Epithelial cell of esophagus (primary cell): Measurements from ENCODE around the gene CBARP.

ENCODE experiments used
- DNase-seq: peaks from one replicate; pipeline ENCODE4 v3.0.0; 2010; ENCODE audit warnings: low read depth
- H3K4me3 ChIP-seq: 2 replicates; pipeline ENCODE4 v1.5.1; 2011; ENCODE audit warnings: mild to moderate bottlenecking, low read length, control low read depth
- CTCF ChIP-seq: IDR thresholded peaks from 2 replicates; pipeline ENCODE4 v1.5.1; 2011; ENCODE audit warnings: low read depth, mild to moderate bottlenecking, low read length, control low read depth, inconsistent platforms; ENCODE audit not compliant: insufficient read depth; ENCODE audit errors: missing control alignments

Gene CBARP

GRCh38 chr19:1278713-1279660, 41.2 kb upstream of the CBARP start:
- no peak for DNase-seq
- TF ChIP-seq CTCF: no peak
- no peak overlapping the region for H3K4me3 ChIP-seq

DNA sequence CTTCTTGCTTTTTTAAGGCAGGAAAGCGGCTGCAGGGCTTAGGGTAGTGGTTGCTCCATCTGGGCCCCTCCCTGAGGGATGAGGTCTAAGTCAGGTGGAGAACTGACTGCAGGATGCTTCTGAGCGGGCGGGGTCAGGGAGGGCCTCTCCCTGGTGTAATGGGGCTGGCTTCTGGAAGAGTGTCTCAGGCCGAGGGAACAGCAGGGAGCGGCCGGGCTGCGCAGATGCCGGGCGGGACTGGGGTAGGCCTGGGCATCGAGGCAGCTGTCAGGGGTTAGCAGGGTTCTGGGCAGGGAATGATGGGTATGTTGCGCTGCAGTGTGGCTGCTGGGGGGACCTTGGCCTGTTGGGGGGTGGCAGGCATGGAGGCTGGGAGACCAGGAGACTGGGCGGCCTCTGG, 40.3 kb upstream of the CBARP start:
- no peak for DNase-seq

DNA sequence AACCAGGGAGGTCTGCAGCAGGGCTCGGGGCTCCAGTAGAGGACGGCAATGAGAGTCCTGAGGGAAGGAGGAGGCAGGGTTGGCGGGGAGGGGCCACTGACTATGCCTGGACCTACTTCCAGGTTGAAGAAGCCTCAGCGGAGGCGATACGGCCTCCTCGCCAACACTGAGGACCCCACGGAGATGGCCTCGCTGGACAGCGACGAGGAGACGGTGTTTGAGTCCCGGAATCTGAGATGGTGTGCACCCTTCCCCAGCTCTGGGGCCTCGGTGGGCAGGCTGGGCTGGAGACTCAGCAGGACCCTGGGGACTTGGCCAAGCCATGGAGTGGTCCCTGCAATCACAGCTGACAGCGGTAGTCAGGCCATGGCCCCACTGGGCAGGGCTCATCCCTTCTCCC, 39.3 kb upstream of the CBARP start:
- H3K4me3 ChIP-seq: no peak overlapping the region
- TF ChIP-seq CTCF: no peak
- DNase-seq: no peak

More for the DNA sequence above, 40.3 kb upstream of the CBARP start:
- no peak for TF ChIP-seq CTCF
- H3K4me3 ChIP-seq: no peak overlapping the region

DNA sequence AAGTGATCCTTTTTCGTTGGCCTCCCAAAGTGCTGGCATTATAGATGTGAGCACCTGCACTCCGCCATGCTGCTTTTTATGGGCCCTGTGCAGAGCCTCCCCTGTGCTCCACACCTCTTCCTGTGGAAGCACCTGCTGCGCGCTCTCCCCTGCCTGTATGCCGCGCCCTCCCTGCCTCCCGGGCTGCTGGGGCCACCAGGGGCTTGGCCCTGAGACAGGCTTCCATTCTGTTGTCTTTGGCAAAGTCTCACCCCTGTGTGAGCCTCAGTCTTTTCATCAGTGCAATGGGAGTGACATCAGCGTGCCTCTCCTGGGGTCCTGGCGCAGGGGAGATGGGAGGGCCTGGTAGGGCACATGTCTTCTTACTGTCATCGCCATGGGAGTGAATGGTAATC, 38.8 kb upstream of the CBARP start:
- no peak for DNase-seq
- no peak for TF ChIP-seq CTCF
- peak overlapping the region; percentile 74 for H3K4me3 ChIP-seq

DNA sequence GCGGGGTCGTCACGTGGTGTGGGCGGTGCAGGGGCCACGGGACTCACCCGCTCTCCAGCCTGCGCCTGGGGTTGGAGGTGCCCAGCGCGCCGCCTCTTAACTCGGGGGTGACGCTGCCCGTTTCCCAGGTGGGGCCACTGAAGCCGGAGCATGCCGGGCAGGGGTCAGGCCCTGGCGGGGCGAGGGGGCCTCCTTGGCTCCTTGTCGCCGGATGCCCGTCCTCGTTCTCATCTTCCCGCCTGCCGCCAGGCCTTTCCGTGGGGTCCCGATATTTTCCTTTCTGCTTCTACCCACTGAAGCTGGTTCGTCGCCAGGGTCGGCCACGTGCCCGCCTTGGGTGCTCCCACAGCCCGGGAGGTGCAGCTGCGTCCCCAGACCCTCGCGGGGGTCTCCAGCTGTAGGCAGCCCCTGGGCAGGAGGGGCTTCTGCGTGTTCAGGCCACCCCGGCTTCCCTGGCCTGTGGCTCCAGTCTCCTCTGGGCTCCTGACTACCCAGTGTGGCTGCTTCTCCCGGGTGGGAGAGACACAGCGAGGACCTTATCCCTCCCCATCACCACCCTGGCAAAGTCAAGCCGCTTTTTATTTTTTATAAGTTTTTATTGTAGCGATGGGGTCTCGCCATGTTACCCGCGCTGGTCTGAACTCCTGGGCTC, 38.3 kb upstream of the CBARP start:
- H3K4me3 ChIP-seq: peak overlapping the region; percentile 74
- DNase-seq: no peak
- no peak for TF ChIP-seq CTCF

DNA sequence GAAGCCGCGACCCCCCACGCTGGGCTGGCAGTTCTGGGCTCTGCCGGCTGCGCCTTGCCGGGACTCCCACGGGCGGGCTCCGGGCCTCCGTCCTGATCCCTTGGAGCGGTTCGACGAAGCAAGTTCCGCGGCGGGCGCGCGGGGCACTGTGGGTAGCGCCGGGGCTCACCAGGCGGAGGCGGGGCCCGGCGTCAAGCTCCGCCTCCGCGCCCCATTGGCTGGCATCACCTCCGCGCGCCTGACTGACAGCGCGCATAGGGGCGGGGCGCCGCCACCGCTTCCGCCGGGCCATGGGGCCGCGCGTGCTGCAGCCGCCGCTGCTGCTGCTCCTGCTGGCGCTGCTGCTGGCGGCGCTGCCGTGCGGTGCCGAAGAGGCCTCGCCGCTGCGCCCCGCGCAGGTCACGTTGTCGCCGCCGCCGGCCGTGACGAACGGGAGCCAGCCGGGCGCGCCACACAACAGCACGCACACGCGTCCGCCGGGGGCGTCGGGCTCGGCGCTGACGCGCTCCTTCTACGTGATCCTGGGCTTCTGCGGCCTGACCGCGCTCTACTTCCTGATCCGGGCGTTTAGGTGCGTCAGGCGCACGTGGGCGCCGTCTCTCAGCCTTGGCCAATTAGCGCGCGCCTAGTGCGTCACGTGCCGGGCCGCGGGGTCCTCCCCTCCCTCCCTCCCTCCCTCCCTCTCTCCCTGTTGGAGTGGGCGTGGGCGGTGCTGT, 37.6 kb upstream of the CBARP start, which contains the start of gene FAM174C:
FAM174C (plus strand) TSS at position 271 of the 716 bp plus-strand sequence; CDS start at position 291, 20 bp downstream.
- H3K4me3 ChIP-seq: peak within 1 kb of the TSS; percentile 74
- TF ChIP-seq CTCF: no peak
- DNase-seq: peak; percentile 98
